Muscle of back (tissue), 13 donors: ENCODE data around the gene SCN8A. TPM values are rescaled to one million over a fixed set of nuclear protein-coding genes. Genes with fewer than 3 reads are reported as not detected.
A peak's percentile ranks its signal among the peaks of the same experiment; 100 is the strongest.
"Not testable (repeated sequence)": the region's sequence is repeated elsewhere in the genome, so short reads cannot be mapped to it uniquely, and the experiment has no call there.

Experiments
- DNase-seq, 3 donors: peaks; one replicate each; pipeline versions ENCODE4 v3.0.0 to v3.0.0-alpha.2; 2013
- long read RNA-seq, 9 donors: transcript quantifications; one replicate each; lab custom pipeline, GENCODE V29; 2026
- polyA plus RNA-seq, 10 donors: library from polyadenylated mRNA; unstranded; fragments of 120-200 nt; gene quantifications; one replicate each; pipeline ENCODE4 v1.2.1, GENCODE V29; 2013; ENCODE audit not compliant: insufficient read length in 10 of 10

The SCN8A gene
- polyA plus RNA-seq = 1 to 10 TPM in 3 of 10 donors, under 1 TPM in 7; 0.24 to 2.7 (median 0.38) TPM
- long read RNA-seq, donor 1 = 0 reads
- long read RNA-seq, donor 2 = 0 reads
- long read RNA-seq, donor 3 = 0 reads
- long read RNA-seq, donor 4 = 0 reads
- long read RNA-seq, donor 5 = 0 reads
- long read RNA-seq, donor 6 = 0 reads
- long read RNA-seq, donor 7 = 0 reads
- long read RNA-seq, donor 8 = 0 reads
- long read RNA-seq, donor 9 = 0 reads

- DNase-seq = peak; percentile 23 to 48 (median 25)
Measured at GRCh38 chr12:51591016-51591901, at the start of gene SCN8A. TSS of gene SCN8A (plus strand) at chr12:51591233. CDS start at chr12:51662818, 71,585 bp downstream.

- DNase-seq = no peak
Measured at GRCh38 chr12:51546097-51546496, 44.9 kb upstream of the SCN8A start.

GRCh38 chr12:51547606-51548005 lies 43.4 kb upstream of the SCN8A start:
- no peak for DNase-seq

GRCh38 chr12:51548241-51548640 lies 42.8 kb upstream of the SCN8A start:
- DNase-seq = no peak

GRCh38 chr12:51549637-51550036 lies 41.4 kb upstream of the SCN8A start:
- no peak for DNase-seq

GRCh38 chr12:51568271-51569032 lies 22.6 kb upstream of the SCN8A start:
- DNase-seq = not testable (repeated sequence)

- no peak for DNase-seq
Measured at GRCh38 chr12:51579321-51579850, 11.6 kb upstream of the SCN8A start.

GRCh38 chr12:51589060-51589459 lies 2.0 kb upstream of the SCN8A start:
- DNase-seq = no peak

GRCh38 chr12:51589557-51590176 lies 1.4 kb upstream of the SCN8A start:
- DNase-seq = no peak

- DNase-seq = peak; percentile 48 to 69 (median 64)
Measured at GRCh38 chr12:51590347-51591015, 552 bp upstream of the SCN8A start.

- DNase-seq = peak in 2 of 3 donors; percentile 4 to 83
Measured at GRCh38 chr12:51592034-51592705, 1.1 kb downstream of the SCN8A start.

- DNase-seq = no peak
Measured at GRCh38 chr12:51593021-51593420, 2.0 kb downstream of the SCN8A start.

GRCh38 chr12:51593539-51593938 lies 2.5 kb downstream of the SCN8A start:
- DNase-seq = peak; percentile 33 to 76 (median 63)

- DNase-seq = no peak
Measured at GRCh38 chr12:51598156-51598555, 7.1 kb downstream of the SCN8A start.

GRCh38 chr12:51600721-51601120 lies 9.7 kb downstream of the SCN8A start:
- no peak for DNase-seq

- DNase-seq = no peak
Measured at GRCh38 chr12:51601241-51601640, 10.2 kb downstream of the SCN8A start.

- not testable (repeated sequence) for DNase-seq
Measured at GRCh38 chr12:51605896-51606295, 14.9 kb downstream of the SCN8A start.

GRCh38 chr12:51607197-51607596 lies 16.2 kb downstream of the SCN8A start:
- DNase-seq = not testable (repeated sequence)

GRCh38 chr12:51620448-51620847 lies 29.4 kb downstream of the SCN8A start:
- DNase-seq = no peak
